NCI-H446 treated with DMSO at 0.1 percent for 48 hours (cell line): Measurements from ENCODE around the gene NUP85.
"Not testable (repeated sequence)": the region's sequence is repeated elsewhere in the genome, so short reads cannot be mapped to it uniquely, and the experiment has no call there.

ENCODE experiments used
- DNase-seq: peaks from one replicate; lab custom pipeline; 2025; lab: John Stamatoyannopoulos, UW

Gene NUP85

DNA sequence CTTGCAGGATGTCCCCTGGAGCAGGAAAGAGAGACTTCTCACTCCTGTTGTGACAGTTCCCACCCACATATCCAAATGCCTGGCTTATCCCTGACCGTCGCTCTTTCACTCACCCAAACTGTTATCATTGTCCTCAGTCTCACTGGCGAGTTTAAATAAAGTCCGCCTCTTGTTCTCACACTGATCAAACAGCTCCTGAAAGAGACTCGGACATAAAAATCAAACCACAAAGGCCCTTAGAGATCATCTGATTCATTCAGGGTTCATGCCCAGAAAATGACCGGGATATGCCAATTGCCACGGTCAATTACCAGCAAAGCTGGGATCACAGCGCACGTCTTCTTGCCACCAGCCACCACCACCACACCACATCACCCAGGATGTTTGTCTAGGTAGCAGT is 36.0 kb downstream of the NUP85 start:
- no peak for DNase-seq

DNA sequence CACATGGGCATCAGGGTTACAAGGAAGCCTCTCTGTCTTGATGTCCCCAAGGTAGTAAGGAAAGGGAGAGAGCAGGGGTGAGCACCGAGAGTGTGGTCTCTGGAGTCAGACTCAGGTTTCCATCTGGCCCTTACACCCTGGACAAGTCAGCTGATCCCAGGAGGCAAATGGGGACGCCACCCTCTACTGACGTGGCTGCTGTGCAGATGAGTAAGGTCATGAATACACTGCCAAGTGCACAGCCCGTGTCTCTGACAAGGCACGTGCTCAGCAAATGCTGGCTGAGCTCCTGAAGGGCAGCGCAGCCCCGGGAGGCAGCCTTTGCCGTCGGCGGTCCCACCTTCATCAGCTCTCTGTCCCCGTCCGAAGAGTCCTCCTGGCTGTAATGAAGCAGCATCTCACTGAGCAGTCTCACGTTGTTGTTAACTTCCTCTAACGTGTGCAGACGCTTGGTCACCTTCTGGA is 36.5 kb downstream of the NUP85 start:
- DNase-seq, result no peak

- DNase-seq, result no peak
These were observed 37.1 kb downstream of the NUP85 start for GRCh38 chr17:75242461-75243042.

- no peak for DNase-seq
These were observed 38.8 kb downstream of the NUP85 start for GRCh38 chr17:75244133-75244866.

DNA sequence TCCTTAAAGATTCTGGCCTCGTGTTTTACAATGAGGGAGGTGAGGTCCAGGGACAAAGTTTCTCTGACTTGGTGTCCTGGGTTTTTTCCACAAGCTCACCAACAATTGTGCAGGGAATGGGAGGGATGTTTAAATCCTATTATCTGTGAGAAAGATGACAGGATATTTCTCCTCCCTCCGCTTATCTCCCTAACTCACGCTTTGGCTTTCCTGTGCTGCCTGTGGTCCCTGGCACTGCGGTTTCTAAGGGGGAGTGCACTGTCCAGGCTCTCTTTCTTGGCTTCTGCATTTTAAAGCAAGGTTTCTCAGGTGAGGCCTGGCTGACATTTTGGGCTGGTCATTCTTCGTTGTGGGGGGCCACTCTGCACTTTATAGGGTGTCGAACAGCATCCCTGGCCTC is 39.5 kb downstream of the NUP85 start:
- DNase-seq, result no peak

DNA sequence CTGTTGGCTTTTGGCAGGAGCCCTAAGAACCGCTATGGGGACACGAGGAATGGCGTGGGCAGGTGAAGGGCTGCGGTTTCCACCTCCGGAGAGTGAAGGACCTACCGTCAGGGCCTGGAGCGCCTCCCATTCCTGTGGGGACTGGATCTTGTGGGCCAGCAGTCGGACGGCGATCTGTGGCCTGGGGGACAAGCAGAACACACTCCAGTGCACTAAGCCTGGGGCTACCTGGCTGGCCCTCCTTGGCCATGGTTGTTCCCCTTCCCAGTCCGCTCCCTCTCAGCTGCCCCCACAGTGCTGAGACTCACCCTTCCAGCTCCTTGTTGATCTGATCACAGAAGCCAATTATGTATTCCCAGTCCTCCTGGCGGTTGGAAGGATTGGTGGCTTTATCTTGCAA is 40.9 kb downstream of the NUP85 start:
- DNase-seq, result no peak

DNA sequence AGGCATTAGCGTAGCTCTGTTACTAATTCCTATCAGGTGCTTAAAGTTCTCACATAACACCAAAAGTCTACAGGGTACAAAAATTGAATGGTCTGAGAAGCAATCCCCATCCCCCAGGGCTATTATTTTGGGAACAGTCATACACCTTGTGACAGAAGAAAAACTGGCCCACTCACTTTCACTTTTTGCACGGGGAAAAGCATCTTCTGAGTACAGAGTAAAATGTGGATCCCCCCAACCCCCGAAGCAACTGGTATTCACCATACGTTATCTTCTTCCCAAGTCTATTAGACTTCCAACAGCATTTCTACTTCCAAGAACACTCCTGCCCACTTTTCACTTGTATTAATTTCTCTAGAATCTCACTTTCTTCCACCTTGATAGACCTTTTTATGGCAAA is 44.1 kb downstream of the NUP85 start:
- DNase-seq, result no peak

GRCh38 chr17:75250009-75250471 is 44.6 kb downstream of the NUP85 start:
- no peak for DNase-seq

GRCh38 chr17:75252039-75252816 is 46.7 kb downstream of the NUP85 start:
- DNase-seq, result no peak

DNA sequence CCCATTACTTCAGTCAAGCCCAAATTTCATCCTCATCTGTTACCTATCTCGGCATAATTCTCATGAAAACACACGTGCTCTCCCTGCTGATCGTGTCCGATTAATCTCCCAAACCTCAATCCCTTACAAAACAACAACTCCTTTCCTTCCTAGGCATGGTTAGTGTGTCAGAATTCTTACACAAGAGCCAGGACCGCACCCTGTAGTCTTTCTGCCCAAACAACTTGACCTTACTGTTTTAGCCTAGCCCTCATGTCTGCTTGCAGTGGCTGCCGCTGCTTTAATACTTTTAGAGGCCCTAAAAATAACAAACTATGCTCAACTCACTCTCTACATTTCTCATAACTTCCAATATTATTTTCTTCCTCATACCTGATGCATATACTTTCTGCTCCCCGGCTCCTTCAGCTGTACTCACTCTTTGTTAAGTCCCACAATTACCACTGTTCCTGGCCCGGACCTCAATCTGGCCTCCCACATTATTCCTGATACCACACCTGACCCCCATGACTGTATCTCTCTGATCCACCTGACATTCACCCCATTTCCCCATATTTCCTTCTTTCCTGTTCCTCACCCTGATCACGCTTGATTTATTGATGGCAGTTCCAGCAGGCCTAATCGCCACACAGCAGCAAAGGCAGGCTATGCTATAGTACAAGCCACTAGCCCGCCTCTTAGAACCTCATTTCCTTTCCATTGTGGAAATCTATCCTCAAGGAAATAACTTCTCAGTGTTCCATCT is 50.6 kb downstream of the NUP85 start:
- DNase-seq, result not testable (repeated sequence)

DNA sequence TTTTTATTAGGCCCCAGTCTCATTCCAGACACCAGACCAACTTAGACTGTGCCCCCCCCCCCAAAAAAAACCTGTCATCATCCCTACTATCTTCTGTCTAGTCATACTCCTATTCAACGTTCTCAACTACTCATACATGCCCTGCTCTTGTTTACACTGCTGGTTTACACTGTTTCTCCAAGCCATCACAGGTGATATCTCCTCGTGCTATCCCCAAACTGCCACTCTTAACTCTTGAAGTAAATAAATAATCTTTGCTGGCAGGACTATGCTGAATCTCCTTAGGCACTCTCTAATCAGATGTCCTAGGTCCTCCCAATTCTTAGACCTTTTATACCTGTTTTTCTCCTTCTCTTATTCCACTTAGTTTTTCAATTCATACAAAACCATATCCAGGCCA is 51.7 kb downstream of the NUP85 start:
- DNase-seq, result not testable (repeated sequence)

DNA sequence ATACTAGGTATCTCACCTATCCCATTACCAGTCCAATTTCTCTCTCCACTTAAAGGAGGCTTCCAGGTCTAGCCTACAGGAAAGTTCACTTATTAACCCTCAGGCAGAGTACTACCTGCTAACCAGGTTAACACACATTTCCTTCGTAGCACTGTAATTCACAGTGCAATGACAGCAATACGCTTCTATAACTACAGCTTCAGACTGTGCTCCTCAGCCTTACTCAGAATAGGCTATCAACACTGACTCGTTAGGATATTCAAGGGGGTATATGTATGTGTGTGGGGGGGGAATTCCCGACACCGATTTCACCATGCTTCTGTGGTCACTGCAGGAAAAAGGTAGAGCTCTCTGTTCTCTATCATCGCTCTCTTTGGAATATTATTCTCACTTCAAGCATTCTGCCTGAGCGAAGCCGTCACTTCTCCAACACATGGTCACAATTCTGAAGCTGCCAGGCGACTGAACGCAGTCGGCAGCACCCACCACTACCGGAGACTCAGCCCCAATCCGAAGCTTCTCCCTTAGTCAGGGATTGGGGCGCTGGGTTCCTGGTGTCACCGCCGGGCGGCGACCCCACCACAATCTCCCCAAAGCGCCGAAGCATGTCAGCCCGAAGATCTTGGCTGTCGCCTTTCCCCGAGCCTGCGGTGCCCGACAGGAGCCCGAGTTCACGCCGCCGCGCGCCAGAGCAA is 55.3 kb downstream of the NUP85 start:
- no peak for DNase-seq

GRCh38 chr17:75261336-75262111 is 56.0 kb downstream of the NUP85 start, which contains the start of the genes GGA3 and MRPS7:
Gene GGA3, minus strand, starts transcription at chr17:75261606. Its CDS starts 19 bp downstream, at chr17:75261587.
Gene MRPS7, plus strand, starts transcription at chr17:75261879. Its CDS starts 22 bp downstream, at chr17:75261901.
- peak; percentile 83 for DNase-seq

- no peak for DNase-seq
These were observed 56.7 kb downstream of the NUP85 start for GRCh38 chr17:75262112-75262606.

GRCh38 chr17:75263055-75263454 is 57.6 kb downstream of the NUP85 start:
- no peak for DNase-seq

GRCh38 chr17:75265614-75266315 is 60.3 kb downstream of the NUP85 start:
- no peak for DNase-seq

- DNase-seq, result no peak
These were observed 61.1 kb downstream of the NUP85 start for GRCh38 chr17:75266316-75267152.

DNA sequence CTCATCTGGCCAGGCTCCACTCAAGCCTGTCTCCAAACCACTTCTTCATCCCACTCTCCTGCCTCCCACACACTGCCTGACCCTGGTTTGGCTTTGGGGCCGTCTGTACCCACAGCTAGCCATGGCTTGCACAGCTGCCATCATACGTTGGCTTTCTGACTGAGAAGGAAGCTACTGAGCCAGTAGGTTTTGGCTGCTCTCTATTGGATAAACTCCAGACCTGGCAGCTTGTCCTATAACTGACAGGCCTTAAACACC is 61.6 kb downstream of the NUP85 start:
- peak; percentile 16 for DNase-seq
